Liver (tissue), 3 donors: ENCODE data around the gene RASAL2.

Experiments used
- CTCF ChIP-seq: fragments of 150-350 bp; IDR thresholded peaks from 2 replicates; pipeline ENCODE4 v1.5.1; 2017; ENCODE audit warnings: improper control_type of control experiment, low read depth, low read length; ENCODE audit not compliant: missing input control
- FOXA1 ChIP-seq: IDR thresholded peaks from 2 replicates; pipeline ENCODE4 v1.6.1; 2016; ENCODE audit warnings: antibody characterized with exemption
- FOXA2 ChIP-seq: IDR thresholded peaks from 2 replicates; pipeline ENCODE4 v1.6.1; 2016; ENCODE audit warnings: antibody characterized with exemption
- GABPA ChIP-seq, 2 donors: IDR thresholded peaks in 1 of 2; conservative IDR thresholded peaks in 1 of 2; 2 replicates each; pipeline ENCODE4 v1.6.1; 2016; ENCODE audit warnings: antibody characterized with exemption in 2 of 2, mild to moderate bottlenecking in 1 of 2, moderate library complexity in 1 of 2
- HNF4A ChIP-seq, 2 donors: conservative IDR thresholded peaks; 2 replicates each; pipeline ENCODE4 v1.6.1; 2016; ENCODE audit warnings: antibody characterized with exemption in 2 of 2, mild to moderate bottlenecking in 2 of 2
- HNF4G ChIP-seq: IDR thresholded peaks from 2 replicates; pipeline ENCODE4 v1.6.1; 2016; ENCODE audit warnings: antibody characterized with exemption
- JUND ChIP-seq, 2 donors: IDR thresholded peaks; 2 replicates each; pipeline ENCODE4 v1.6.1; 2016; ENCODE audit warnings: antibody characterized with exemption in 2 of 2
- MAX ChIP-seq: IDR thresholded peaks from 2 replicates; pipeline ENCODE4 v1.6.1; 2016; ENCODE audit warnings: antibody characterized with exemption
- RAD21 ChIP-seq, 2 donors: IDR thresholded peaks; 2 replicates each; pipeline ENCODE4 v1.6.1; 2016; ENCODE audit warnings: antibody characterized with exemption in 2 of 2, mild to moderate bottlenecking in 2 of 2
- REST ChIP-seq: IDR thresholded peaks from 2 replicates; pipeline ENCODE4 v1.6.1; 2016; ENCODE audit warnings: antibody characterized with exemption, mild to moderate bottlenecking
- RXRA ChIP-seq, 2 donors: IDR thresholded peaks; 2 replicates each; pipeline ENCODE4 v1.6.1; 2017 to 2018; ENCODE audit warnings: antibody characterized with exemption in 2 of 2, mild to moderate bottlenecking in 1 of 2
- YY1 ChIP-seq: IDR thresholded peaks from 2 replicates; pipeline ENCODE4 v1.6.1; 2016; ENCODE audit warnings: antibody characterized with exemption, mild to moderate bottlenecking
- ZBTB33 ChIP-seq: IDR thresholded peaks from 2 replicates; pipeline ENCODE4 v1.6.1; 2016; ENCODE audit warnings: antibody characterized with exemption
- TF ChIP-seq, protein P1 (sequence below): IDR thresholded peaks from 2 replicates; pipeline ENCODE4 v1.6.1; 2016; ENCODE audit warnings: antibody characterized with exemption
- donor health status: healthy.
- donor health status: healthy.

DNA sequence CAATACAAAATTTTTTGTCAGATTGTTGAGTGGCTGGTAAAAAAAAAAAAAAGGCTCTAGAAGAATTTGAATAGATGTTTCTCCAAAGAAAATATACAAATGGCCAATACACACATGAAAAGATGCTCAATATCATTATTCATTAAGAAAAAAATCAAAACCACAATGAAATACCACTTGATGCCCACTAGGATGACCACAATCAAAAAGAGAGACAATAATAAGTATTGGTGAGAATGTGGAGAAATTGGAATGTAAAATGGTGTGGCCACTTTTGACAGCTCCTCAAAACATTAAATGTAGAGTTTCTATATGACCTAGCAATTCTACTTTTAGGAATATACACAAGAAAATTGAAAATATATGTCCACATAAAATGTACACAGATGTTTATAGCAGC lies 302.9 kb downstream of the RASAL2 start:
- TF ChIP-seq HNF4G, result no peak
- no peak for TF ChIP-seq HNF4A (conservative IDR thresholded peaks at IDR 0.05)
- TF ChIP-seq RAD21 (IDR thresholded peaks at IDR 0.05), result no peak
- TF ChIP-seq CTCF, result no peak
- TF ChIP-seq JUND (IDR thresholded peaks at IDR 0.05), result no peak
- TF ChIP-seq FOXA1, result no peak
- TF ChIP-seq REST, result no peak
- no peak for TF ChIP-seq RXRA (IDR thresholded peaks at IDR 0.05)
- TF ChIP-seq MAX, result no peak
- TF ChIP-seq, protein P1, sequence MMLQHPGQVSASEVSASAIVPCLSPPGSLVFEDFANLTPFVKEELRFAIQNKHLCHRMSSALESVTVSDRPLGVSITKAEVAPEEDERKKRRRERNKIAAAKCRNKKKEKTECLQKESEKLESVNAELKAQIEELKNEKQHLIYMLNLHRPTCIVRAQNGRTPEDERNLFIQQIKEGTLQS, result no peak
- no peak for TF ChIP-seq FOXA2
- TF ChIP-seq ZBTB33, result no peak
- no peak for TF ChIP-seq GABPA (IDR thresholded peaks at IDR 0.05 in 1 of 2, conservative IDR thresholded peaks at IDR 0.05 in 1 of 2)
- no peak for TF ChIP-seq YY1
